GM04503 (cell line): ENCODE data around the gene ECM2.
A peak's percentile ranks its signal among the peaks of the same experiment; 100 is the strongest.
"Not testable (repeated sequence)": the region's sequence is repeated elsewhere in the genome, so short reads cannot be mapped to it uniquely, and the experiment has no call there.

Experiments used
- DNase-seq: peaks from one replicate; pipeline ENCODE4 v3.0.0-alpha.2; 2012; ENCODE audit warnings: low read depth

ECM2 gene

GRCh38 chr9:92535940-92536850, at the start of gene ECM2:
TSS of gene ECM2 (minus strand) at chr9:92535990. CDS start at chr9:92522866, 13,124 bp downstream.
- DNase-seq = peak; percentile 71

DNA sequence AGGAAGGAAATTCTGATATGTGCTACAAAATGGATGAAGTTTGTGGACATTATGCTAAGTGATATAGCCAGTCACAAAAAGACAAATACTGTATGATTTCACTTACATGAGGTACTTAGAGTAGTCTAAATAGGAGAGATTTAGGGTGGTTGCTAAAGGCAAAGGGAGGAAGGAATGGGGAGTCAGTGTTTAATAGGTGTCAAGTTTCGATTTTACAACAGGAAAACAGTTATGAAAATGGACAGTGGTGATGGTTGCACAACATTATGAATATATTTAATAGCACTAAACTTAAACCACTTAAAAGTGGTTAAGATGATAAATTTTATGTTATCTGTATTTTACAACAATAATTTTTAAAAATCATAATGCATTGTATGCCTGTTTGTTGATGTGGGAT, 40.4 kb upstream of the ECM2 start:
- no peak for DNase-seq

GRCh38 chr9:92573612-92574011, 37.8 kb upstream of the ECM2 start:
- not testable (repeated sequence) for DNase-seq

DNA sequence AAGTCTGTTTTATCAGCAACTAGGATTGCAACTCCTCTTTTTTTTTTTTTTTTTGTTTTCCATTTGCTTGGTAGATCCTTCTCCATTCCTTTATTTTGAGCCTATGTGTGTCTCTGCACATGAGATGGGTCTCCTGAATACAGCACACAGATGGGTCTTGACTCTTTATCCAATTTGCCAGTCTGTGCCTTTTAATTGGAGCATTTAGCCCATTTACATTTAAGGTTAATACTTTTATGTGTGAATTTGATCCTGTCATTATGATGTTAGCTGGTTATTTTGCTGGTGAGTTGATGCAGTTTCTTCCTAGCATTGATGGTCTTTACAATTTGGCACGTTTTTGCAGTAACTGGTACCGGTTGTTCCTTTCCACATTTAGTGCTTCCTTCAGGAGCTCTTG, 36.1 kb upstream of the ECM2 start:
- DNase-seq = not testable (repeated sequence)

DNA sequence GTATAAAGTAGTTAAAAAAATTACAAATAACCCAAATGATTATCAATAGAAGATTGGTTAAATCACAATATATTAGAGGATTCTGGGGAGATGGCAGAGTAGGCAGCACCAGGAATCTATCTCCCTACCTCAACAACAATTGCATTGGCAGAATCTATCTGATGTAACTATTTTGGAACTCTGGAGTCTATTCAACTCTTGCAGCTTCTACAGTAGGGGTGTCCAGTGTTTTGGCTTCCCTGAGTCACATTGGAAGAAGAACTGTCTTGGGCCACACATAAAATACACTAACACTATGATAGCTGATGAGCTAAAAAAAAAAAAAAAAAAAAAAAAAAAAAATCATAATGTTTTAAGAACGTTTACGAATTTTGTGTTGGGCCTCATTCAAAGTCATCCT, 29.2 kb upstream of the ECM2 start:
- DNase-seq = peak; percentile 45

DNA sequence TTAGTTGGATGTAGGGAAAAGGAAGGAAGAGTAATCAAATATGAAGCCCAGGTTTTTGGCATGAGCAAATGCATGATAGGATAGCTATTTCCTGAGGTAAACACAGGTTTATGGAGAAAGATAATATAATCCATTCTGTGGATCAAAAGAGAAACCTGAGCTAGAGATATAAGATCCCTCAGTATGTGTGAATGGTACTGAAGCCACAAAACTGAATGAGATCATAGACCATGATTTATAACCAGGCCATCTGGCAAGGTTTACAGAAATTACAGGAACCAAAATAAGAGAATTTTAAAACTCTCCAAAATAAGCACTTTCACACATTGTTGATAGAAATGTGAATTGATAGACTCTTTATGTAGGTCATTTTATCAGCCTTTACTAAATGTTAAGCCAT, 28.7 kb upstream of the ECM2 start:
- no peak for DNase-seq

GRCh38 chr9:92563116-92564100, 27.6 kb upstream of the ECM2 start:
- DNase-seq = no peak

DNA sequence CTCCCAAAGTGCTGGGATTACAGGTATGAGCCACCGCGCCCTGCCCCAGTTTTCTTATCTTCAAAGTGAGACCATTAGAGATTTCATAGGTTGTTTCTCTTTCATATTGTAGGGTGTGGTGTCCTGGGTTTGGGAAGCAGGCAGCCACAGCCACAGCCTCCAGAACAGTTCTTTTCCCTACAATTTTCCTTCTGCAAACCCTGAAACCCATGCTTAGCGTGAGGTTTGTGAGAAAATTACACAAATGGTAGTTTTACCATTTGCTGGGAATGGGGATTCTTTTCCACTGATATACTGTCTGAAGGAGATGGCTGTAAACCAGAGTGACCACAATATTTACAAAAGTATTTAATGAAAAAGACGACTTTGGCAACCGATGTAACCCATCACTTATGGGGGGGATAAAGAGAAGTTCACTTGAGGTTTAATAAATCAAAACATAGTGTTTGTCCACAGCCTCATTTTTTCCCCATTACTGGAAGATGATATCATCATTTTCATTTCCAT, 26.7 kb upstream of the ECM2 start:
- peak; percentile 58 for DNase-seq

DNA sequence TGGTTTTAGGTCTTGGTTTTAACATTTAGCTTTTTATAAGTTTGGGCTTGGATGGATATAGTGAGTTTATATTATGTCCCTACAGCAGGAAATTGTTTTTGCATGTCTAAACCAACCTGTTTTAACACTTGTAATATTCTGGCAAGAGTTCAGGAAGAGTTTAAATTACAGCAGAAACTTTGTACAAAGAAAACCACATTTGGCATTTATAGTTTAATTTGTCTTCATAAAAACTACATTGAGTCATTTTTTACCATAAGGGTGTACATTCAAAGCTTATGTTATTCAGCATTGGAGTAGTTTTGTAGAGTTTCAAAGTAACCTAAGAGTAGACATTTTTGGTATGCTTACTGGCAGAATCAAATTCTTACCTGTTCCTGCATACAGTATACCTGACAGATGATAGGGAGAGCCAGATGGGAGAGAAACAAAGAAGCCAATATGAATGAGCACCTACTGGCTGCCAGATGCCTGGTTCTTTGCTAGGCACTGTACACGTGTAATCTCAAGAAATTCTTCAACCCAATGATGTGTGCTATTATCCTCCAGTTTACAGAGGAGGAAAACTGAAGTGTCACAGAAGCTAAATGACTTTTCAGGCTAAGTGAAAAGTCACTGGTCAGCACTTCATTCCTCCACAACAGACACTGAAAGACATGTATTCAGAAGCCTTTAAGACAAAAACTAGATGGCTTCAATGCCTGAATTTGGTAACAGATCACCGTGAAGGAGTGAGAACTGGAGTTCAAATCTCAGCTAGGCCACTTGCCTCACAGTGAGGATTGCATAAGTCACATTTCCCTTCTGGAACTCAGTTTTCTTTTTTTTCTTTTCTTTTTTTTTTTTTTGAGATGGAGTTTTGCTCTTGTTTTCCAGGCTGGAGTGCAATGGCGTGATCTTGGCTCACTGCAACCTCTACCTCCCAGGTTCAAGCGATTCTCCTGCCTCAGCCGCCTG, 25.9 kb upstream of the ECM2 start:
- no peak for DNase-seq

- DNase-seq = no peak
Observed at GRCh38 chr9:92558612-92559374, 23.0 kb upstream of the ECM2 start.

DNA sequence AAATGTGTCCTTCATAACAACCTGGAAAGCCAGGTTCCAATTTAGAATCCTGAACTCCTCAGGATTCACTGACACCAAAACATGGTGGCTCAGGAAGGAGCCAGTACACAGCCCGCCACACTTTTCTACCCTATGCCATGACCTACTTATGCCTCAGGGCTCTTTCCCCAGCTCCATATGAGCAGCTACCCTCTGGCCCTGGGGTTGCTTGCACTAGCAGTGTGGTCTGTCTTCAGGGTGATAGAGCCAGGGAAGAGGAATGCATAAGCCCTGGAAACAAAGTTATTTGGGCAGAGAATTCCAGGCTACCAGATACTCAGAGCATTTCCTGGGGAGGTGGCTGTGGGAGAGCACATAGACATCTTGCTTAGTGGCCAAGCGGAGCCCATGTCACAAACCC, 15.0 kb upstream of the ECM2 start:
- no peak for DNase-seq

GRCh38 chr9:92547356-92547755, 11.6 kb upstream of the ECM2 start:
- no peak for DNase-seq

- no peak for DNase-seq
Observed at GRCh38 chr9:92545002-92545510, 9.3 kb upstream of the ECM2 start.

- no peak for DNase-seq
Observed at GRCh38 chr9:92543972-92544371, 8.2 kb upstream of the ECM2 start.

- DNase-seq = peak; percentile 76
Observed at GRCh38 chr9:92538541-92538940, 2.8 kb upstream of the ECM2 start.

- no peak for DNase-seq
Observed at GRCh38 chr9:92534674-92535073, 1.1 kb downstream of the ECM2 start.

- no peak for DNase-seq
Observed at GRCh38 chr9:92534204-92534603, 1.6 kb downstream of the ECM2 start.

DNA sequence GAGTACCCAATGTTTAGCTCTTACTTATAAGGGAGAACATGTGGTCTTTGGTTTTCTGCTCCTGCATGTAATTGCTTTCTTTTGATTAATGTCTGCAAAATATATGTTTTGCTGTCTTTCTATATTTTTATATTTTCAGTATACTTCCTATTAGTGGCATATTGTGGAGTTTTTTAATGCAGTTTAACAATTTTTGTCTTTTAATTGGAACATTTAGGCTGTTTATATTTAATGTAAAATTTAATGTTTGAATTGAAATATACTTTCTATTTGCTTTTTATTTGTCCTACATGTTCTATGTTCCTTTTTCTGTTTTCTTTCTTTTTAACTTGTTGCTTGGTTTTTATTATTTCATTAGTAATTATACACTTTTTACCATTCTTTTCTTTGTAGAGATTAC, 4.9 kb downstream of the ECM2 start:
- DNase-seq = no peak

DNA sequence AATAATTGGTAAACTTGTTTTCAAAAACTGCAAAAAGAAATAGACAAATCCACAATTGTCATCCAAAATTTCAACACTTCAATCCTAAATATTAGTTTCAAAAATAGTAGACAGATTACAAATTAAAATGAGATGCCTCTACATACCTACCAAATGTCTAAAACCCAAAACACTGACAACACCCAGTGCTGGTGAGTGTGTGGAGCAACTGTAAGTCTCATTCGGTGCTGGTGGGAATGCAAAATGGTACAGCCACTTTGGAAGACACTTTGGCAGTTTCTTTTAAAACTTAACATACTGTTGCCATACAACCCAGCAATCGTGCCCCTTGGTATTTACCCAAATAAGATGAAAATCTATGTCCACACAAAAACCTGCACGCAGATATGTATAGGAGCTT, 6.7 kb downstream of the ECM2 start:
- DNase-seq = no peak

- no peak for DNase-seq
Observed at GRCh38 chr9:92528522-92528849, 7.3 kb downstream of the ECM2 start.
